ENCODE measurements around the gene ADRA2A. TPM values are rescaled to one million over a fixed set of nuclear protein-coding genes. Genes with fewer than 3 reads are reported as not detected.
A peak's percentile ranks its signal among the peaks of the same experiment; 100 is the strongest.

Gene ADRA2A
- total and polyA plus RNA-seq, 2 experiments from 2014 or later = 18.9 to 74.8 TPM

DNA sequence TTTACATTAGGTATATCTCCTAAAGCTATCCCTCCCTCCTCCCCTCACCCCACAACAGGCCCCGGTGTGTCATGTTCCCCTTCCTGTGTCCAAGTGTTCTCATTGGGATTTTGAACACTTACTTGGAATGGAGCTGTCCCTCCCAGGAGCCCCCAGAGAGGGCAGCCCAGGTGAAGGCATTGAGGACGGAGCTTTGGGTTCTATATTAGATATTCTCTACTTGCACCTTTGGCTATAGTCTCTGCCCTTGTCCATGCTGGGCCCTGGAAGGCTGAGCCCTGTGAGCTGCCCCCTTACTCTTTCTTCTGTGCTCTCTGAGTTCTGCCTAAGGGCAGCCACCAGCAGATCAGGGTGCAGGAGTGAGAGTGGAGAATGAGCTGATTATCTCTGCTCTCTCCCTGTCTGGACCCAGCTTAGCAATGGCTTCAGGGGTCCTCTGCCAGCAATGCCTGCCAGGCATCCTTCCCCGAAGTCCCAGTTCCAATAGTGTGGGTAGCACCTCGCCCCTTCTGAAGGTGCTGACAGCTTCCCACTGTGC is 11.2 kb downstream of the ADRA2A start:
- no peak for TF ChIP-seq EZH2phosphoT487 (IDR thresholded peaks at IDR 0.05; ENCODE audit: insufficient read depth, low read depth)
- TF ChIP-seq EZH2 (IDR thresholded peaks at IDR 0.05; ENCODE audit: insufficient read depth, poor library complexity, severe bottlenecking) = no peak
- no peaks in the 10 kb centered on the region for H3K27me3 ChIP-seq (replicated peaks; ENCODE audit: insufficient read depth)
- H3K9me3 ChIP-seq (ENCODE audit: low read depth) = no peaks in the 10 kb centered on the region
- peaks cover 3% of the 10 kb centered on the region for H3F3A ChIP-seq (ENCODE audit: insufficient read depth)
- H3K27ac ChIP-seq = no peak overlapping the region
- H3K9ac ChIP-seq = no peak overlapping the region
- H3K36me3 ChIP-seq (ENCODE audit: low read depth) = no peaks in the 10 kb centered on the region
- WGBS, 2 experiments (ENCODE audit: low coverage in 1 of 2, low lambda C conversion rate in 2 of 2, missing lambda C conversion rate in 2 of 2) = 58 to 63% methylated on average over 4 of the region's 4 CpGs
- no peaks in the 10 kb centered on the region for H3K9me2 ChIP-seq (ENCODE audit: insufficient read depth)
- H3K4me3 ChIP-seq = no peak overlapping the region
- no peak overlapping the region for H2AFZ ChIP-seq
- H3K4me1 ChIP-seq (ENCODE audit: insufficient read depth) = no peaks in the 10 kb centered on the region
- no peaks in the 10 kb centered on the region for H3K79me2 ChIP-seq (ENCODE audit: insufficient read depth)
- in situ Hi-C loops (cut with MboI) = no loop called here
- no peak for DNase-seq
- no peaks in the 10 kb centered on the region for H4K20me1 ChIP-seq (ENCODE audit: insufficient read depth)
- H3K4me2 ChIP-seq (ENCODE audit: unreplicated experiment) = no peak overlapping the region

GRCh38 chr10:111089293-111089692 is 12.5 kb downstream of the ADRA2A start:
- Histone ChIP-seq H3K9me2 (ENCODE audit: insufficient read depth) (no peaks in the 10 kb centered on the region), H3K79me2 (ENCODE audit: insufficient read depth) (no peaks in the 10 kb centered on the region), H3K4me1 (ENCODE audit: insufficient read depth) (0 out of 2 replicates have a peak, but pooled peaks cover 11% of the 10 kb centered on the region), H3F3A (ENCODE audit: insufficient read depth) (peaks cover 16% of the 10 kb centered on the region), H3K4me2 (ENCODE audit: unreplicated experiment) (no peak overlapping the region), H3K27ac (no peak overlapping the region), H3K9me3 (ENCODE audit: low read depth) (no peaks in the 10 kb centered on the region), H3K36me3 (ENCODE audit: low read depth) (no peaks in the 10 kb centered on the region), H3K9ac (no peak overlapping the region), H3K27me3 (replicated peaks; ENCODE audit: insufficient read depth) (no peaks in the 10 kb centered on the region), H3K4me3 (no peak overlapping the region), H4K20me1 (ENCODE audit: insufficient read depth) (no peaks in the 10 kb centered on the region), H2AFZ (no peak overlapping the region)
- WGBS, 2 experiments (ENCODE audit: low coverage in 1 of 2, low lambda C conversion rate in 2 of 2, missing lambda C conversion rate in 2 of 2) = 81 to 82% methylated on average over 3 of the region's 3 CpGs
- no peak for DNase-seq
- TF ChIP-seq EZH2phosphoT487 (IDR thresholded peaks at IDR 0.05; ENCODE audit: insufficient read depth, low read depth) (no peak), EZH2 (IDR thresholded peaks at IDR 0.05; ENCODE audit: insufficient read depth, poor library complexity, severe bottlenecking) (no peak)
- in situ Hi-C loops (cut with MboI) = no loop called here

- H3K36me3 ChIP-seq (ENCODE audit: low read depth) = no peaks in the 10 kb centered on the region
- 84 to 90% methylated on average over 7 of the region's 7 CpGs for WGBS, 2 experiments (ENCODE audit: low coverage in 1 of 2, low lambda C conversion rate in 2 of 2, missing lambda C conversion rate in 2 of 2)
- no peak for DNase-seq
- H4K20me1 ChIP-seq (ENCODE audit: insufficient read depth) = no peaks in the 10 kb centered on the region
- H3K79me2 ChIP-seq (ENCODE audit: insufficient read depth) = no peaks in the 10 kb centered on the region
- no peak overlapping the region for H3K4me2 ChIP-seq (ENCODE audit: unreplicated experiment)
- no peak overlapping the region for H3K9ac ChIP-seq
- 0 out of 2 replicates have a peak, but pooled peaks cover 11% of the 10 kb centered on the region for H3K4me1 ChIP-seq (ENCODE audit: insufficient read depth)
- H2AFZ ChIP-seq = no peak overlapping the region
- TF ChIP-seq EZH2phosphoT487 (IDR thresholded peaks at IDR 0.05; ENCODE audit: insufficient read depth, low read depth) = no peak
- TF ChIP-seq EZH2 (IDR thresholded peaks at IDR 0.05; ENCODE audit: insufficient read depth, poor library complexity, severe bottlenecking) = no peak
- no peaks in the 10 kb centered on the region for H3K9me2 ChIP-seq (ENCODE audit: insufficient read depth)
- no peaks in the 10 kb centered on the region for H3K9me3 ChIP-seq (ENCODE audit: low read depth)
- peaks cover 21% of the 10 kb centered on the region for H3F3A ChIP-seq (ENCODE audit: insufficient read depth)
- H3K27me3 ChIP-seq (replicated peaks; ENCODE audit: insufficient read depth) = no peaks in the 10 kb centered on the region
- in situ Hi-C loops (cut with MboI) = no loop called here
- H3K27ac ChIP-seq = no peak overlapping the region
- H3K4me3 ChIP-seq = no peak overlapping the region
Measured at GRCh38 chr10:111091833-111092232, 15.0 kb downstream of the ADRA2A start.

- in situ Hi-C loops (cut with MboI) = no loop called here
- no peak overlapping the region for H3K9ac ChIP-seq
- TF ChIP-seq EZH2phosphoT487 (IDR thresholded peaks at IDR 0.05; ENCODE audit: insufficient read depth, low read depth) (no peak), EZH2 (IDR thresholded peaks at IDR 0.05; ENCODE audit: insufficient read depth, poor library complexity, severe bottlenecking) (no peak)
- H3K36me3 ChIP-seq (ENCODE audit: low read depth) = no peaks in the 10 kb centered on the region
- H3K4me1 ChIP-seq (ENCODE audit: insufficient read depth) = 0 out of 2 replicates have a peak, but pooled peaks cover 11% of the 10 kb centered on the region
- peak overlapping the region; percentile 42; the same call in 1 of the 2 replicates for H3K4me3 ChIP-seq
- no peak overlapping the region for H2AFZ ChIP-seq
- H3K79me2 ChIP-seq (ENCODE audit: insufficient read depth) = no peaks in the 10 kb centered on the region
- peak overlapping the region; percentile 56 for H3K4me2 ChIP-seq (ENCODE audit: unreplicated experiment)
- no peaks in the 10 kb centered on the region for H3K9me3 ChIP-seq (ENCODE audit: low read depth)
- WGBS, 2 experiments (ENCODE audit: low coverage in 1 of 2, low lambda C conversion rate in 2 of 2, missing lambda C conversion rate in 2 of 2) = 10% methylated on average over 3 of the region's 3 CpGs
- DNase-seq = peak; percentile 92
- H3K27me3 ChIP-seq (replicated peaks; ENCODE audit: insufficient read depth) = no peaks in the 10 kb centered on the region
- no peaks in the 10 kb centered on the region for H4K20me1 ChIP-seq (ENCODE audit: insufficient read depth)
- peaks cover 21% of the 10 kb centered on the region for H3F3A ChIP-seq (ENCODE audit: insufficient read depth)
- H3K9me2 ChIP-seq (ENCODE audit: insufficient read depth) = no peaks in the 10 kb centered on the region
- no peak overlapping the region for H3K27ac ChIP-seq
Measured at GRCh38 chr10:111093741-111094380, 17.0 kb downstream of the ADRA2A start.
